Measurements from ENCODE around the gene C12orf76. TPM values are rescaled to one million over a fixed set of nuclear protein-coding genes. Genes with fewer than 3 reads are reported as not detected.

C12orf76 gene
- total and polyA plus RNA-seq, 2 experiments from 2014 or later, result 18.5 to 24.6 TPM

DNA sequence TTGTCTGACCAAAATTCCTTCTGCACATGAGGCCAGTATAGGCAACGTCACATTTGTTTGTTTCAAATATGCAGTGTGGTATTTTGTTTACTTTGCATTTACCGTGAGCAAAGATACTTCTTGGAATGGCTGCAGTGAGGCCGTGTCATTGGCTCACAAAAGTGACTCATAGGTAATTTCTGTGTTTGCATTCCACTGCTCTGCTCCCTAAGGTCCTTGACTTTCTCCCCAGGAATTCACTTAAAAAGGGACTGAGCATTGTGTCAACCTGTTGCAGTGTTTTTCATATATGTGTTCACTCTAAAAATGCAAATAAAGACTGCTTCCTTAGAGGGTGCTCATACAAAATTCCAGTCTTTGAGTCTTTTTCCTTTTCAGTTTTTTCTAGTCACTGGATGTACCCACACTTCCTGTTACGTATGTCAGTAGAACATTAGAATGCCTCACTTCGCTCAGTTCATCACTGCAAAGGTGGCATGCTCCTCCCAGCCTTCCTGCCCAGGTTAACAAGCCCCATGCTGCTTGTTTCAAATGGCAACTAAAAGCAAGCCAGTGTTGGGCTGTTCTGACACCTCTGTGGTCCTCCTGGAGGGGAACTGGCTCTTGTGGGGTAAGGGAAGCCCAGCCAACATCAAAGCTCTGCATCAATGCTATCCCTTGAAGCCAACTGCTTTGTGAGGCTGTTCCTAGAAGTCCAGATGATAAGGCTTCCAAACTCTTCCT lies 9.1 kb downstream of the C12orf76 start:
- H3K9me3 ChIP-seq (ENCODE audit: low read depth), result no peaks in the 10 kb centered on the region
- peak overlapping the region; percentile 91 for H3K27ac ChIP-seq
- H4K20me1 ChIP-seq (ENCODE audit: insufficient read depth, poor library complexity, severe bottlenecking), result no peaks in the 10 kb centered on the region
- no peaks in the 10 kb centered on the region for H3K9me2 ChIP-seq (replicated peaks; ENCODE audit: insufficient read depth)
- no peak overlapping the region for H2AFZ ChIP-seq
- H3K4me2 ChIP-seq, result peak overlapping the region; percentile 52
- peaks cover 27% of the 10 kb centered on the region for H3K79me2 ChIP-seq
- no peaks in the 10 kb centered on the region for H3K27me3 ChIP-seq
- DNase-seq (ENCODE audit: low spot score), result peak; percentile 80
- 41% methylated on average over 5 of the region's 5 CpGs for WGBS (ENCODE audit: low lambda C conversion rate, missing lambda C conversion rate)
- H3K4me1 ChIP-seq (ENCODE audit: insufficient read depth), result peaks cover 23% of the 10 kb centered on the region
- no peaks in the 10 kb centered on the region for H3K36me3 ChIP-seq (replicated peaks; ENCODE audit: insufficient read depth, low read depth)
- H3K4me3 ChIP-seq, result no peak overlapping the region
- TF ChIP-seq EZH2 (IDR thresholded peaks at IDR 0.05; ENCODE audit: borderline replicate concordance) (no peak), EZH2phosphoT487 (IDR thresholded peaks at IDR 0.05; ENCODE audit: low read depth, severe bottlenecking, unreplicated experiment) (no peak)
- TF ChIP-seq, protein P1, sequence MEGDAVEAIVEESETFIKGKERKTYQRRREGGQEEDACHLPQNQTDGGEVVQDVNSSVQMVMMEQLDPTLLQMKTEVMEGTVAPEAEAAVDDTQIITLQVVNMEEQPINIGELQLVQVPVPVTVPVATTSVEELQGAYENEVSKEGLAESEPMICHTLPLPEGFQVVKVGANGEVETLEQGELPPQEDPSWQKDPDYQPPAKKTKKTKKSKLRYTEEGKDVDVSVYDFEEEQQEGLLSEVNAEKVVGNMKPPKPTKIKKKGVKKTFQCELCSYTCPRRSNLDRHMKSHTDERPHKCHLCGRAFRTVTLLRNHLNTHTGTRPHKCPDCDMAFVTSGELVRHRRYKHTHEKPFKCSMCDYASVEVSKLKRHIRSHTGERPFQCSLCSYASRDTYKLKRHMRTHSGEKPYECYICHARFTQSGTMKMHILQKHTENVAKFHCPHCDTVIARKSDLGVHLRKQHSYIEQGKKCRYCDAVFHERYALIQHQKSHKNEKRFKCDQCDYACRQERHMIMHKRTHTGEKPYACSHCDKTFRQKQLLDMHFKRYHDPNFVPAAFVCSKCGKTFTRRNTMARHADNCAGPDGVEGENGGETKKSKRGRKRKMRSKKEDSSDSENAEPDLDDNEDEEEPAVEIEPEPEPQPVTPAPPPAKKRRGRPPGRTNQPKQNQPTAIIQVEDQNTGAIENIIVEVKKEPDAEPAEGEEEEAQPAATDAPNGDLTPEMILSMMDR (IDR thresholded peaks at IDR 0.05; ENCODE audit: poor library complexity), result no peak

DNA sequence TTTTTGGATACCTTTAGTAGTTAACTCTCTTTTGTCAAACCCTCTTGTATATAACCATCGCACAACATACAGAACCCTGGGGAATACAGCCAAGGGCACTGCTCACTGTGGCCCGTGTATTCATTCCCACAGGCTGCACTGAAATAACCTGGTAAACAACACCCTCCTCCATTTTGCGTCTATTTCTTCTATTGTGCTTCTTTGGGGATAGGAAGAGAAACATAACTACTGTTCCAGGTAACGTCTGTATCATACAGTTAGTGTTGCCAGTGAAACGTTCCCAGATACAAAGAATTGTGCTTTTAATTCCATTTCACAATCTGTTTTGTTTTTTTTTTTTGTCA lies 9.6 kb downstream of the C12orf76 start:
- TF ChIP-seq EZH2 (IDR thresholded peaks at IDR 0.05; ENCODE audit: borderline replicate concordance), result no peak
- TF ChIP-seq EZH2phosphoT487 (IDR thresholded peaks at IDR 0.05; ENCODE audit: low read depth, severe bottlenecking, unreplicated experiment), result no peak
- TF ChIP-seq, protein P1 (IDR thresholded peaks at IDR 0.05; ENCODE audit: poor library complexity), result no peak
- H3K27ac ChIP-seq, result peak overlapping the region; percentile 90
- H3K4me1 ChIP-seq (ENCODE audit: insufficient read depth), result peaks cover 23% of the 10 kb centered on the region
- no peaks in the 10 kb centered on the region for H3K36me3 ChIP-seq (replicated peaks; ENCODE audit: insufficient read depth, low read depth)
- H3K79me2 ChIP-seq, result peaks cover 22% of the 10 kb centered on the region
- no peak for DNase-seq (ENCODE audit: low spot score)
- WGBS (ENCODE audit: low lambda C conversion rate, missing lambda C conversion rate), result 44% methylated on average over 5 of the region's 5 CpGs
- H3K4me3 ChIP-seq, result no peak overlapping the region
- H3K9me3 ChIP-seq (ENCODE audit: low read depth), result no peaks in the 10 kb centered on the region
- H3K27me3 ChIP-seq, result no peaks in the 10 kb centered on the region
- no peaks in the 10 kb centered on the region for H4K20me1 ChIP-seq (ENCODE audit: insufficient read depth, poor library complexity, severe bottlenecking)
- H3K9me2 ChIP-seq (replicated peaks; ENCODE audit: insufficient read depth), result no peaks in the 10 kb centered on the region
- H3K4me2 ChIP-seq, result peak overlapping the region; percentile 14
- H2AFZ ChIP-seq, result no peak overlapping the region

DNA sequence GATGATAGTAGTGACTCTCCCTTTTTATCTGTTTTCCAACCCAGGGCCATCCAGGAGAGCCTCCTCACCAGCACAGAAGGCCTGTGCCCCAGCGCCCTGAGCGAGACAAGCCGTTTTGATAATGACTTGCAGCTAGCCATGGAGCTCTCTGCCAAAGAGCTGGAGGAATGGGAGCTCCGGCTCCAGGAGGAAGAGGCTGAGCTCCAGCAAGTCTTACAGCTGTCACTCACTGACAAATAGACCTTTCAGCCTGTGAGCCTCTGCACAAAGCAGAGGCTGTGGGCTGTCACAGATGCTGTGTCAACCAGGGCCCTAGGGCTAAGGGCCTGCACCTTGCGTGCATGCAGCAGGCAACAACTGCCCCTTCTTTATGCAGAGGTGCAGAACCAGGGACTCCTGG lies 11.0 kb downstream of the C12orf76 start:
- Histone ChIP-seq H3K79me2 (peaks cover 17% of the 10 kb centered on the region), H3K27me3 (no peaks in the 10 kb centered on the region), H3K36me3 (replicated peaks; ENCODE audit: insufficient read depth, low read depth) (no peaks in the 10 kb centered on the region), H3K4me1 (ENCODE audit: insufficient read depth) (peaks cover 23% of the 10 kb centered on the region), H3K9me3 (ENCODE audit: low read depth) (no peaks in the 10 kb centered on the region), H3K4me2 (no peak overlapping the region), H2AFZ (no peak overlapping the region), H3K27ac (peak overlapping the region; percentile 90), H4K20me1 (ENCODE audit: insufficient read depth, poor library complexity, severe bottlenecking) (no peaks in the 10 kb centered on the region), H3K9me2 (replicated peaks; ENCODE audit: insufficient read depth) (no peaks in the 10 kb centered on the region), H3K4me3 (no peak overlapping the region)
- 88% methylated on average over 5 of the region's 5 CpGs for WGBS (ENCODE audit: low lambda C conversion rate, missing lambda C conversion rate)
- DNase-seq (ENCODE audit: low spot score), result no peak
- TF ChIP-seq EZH2 (IDR thresholded peaks at IDR 0.05; ENCODE audit: borderline replicate concordance) (no peak), EZH2phosphoT487 (IDR thresholded peaks at IDR 0.05; ENCODE audit: low read depth, severe bottlenecking, unreplicated experiment) (no peak)
- TF ChIP-seq, protein P1 (IDR thresholded peaks at IDR 0.05; ENCODE audit: poor library complexity), result no peak

Data from hepatocyte (in vitro differentiated cells).